NCI-H1694 treated with DMSO at 0.1 percent for 48 hours (cell line): ENCODE measurements around the gene SYNDIG1L.

Experiments
- DNase-seq: peaks from one replicate; lab custom pipeline; 2025; lab: John Stamatoyannopoulos, UW

The SYNDIG1L gene

DNA sequence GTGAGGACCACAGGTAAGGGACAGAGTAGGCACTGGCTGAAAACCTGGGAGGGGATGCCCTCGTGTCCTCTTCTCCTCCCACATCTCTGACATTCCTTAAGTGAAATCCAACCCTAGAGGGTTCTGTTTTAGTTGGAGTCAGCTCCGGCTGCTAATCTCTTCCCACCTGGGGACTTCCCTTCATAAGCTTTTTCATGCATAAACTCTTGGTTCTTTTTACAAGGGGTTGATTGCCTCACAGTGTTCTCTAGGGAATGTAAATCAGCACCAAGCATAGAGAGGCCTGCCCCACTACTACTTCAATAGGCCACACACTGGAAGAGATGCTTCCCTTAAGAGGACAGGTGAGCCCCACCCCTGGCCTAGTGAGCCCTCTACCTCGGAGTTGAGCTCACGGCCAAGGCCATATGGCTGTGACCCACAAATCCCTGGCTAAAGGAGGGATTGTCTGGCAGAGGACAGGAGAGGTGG, 3.2 kb upstream of the SYNDIG1L start:
- no peak for DNase-seq

DNA sequence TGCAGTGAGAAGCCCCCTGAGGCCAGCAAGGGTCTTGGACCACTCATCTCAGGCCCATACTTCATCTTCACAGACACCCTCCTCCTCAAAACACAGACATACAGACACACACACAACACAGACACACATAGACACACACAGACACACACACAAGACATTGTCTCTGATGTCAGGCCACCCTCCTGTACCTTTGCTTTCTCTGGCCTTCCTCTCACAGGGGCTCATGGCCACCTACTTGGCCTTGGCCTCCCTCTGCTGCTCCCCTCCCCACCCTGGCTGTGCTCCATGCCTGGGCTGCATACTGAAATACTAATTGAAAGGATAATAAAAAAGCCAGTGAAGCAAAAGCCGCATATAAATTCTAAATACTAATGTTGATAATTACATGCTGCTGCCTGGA, 1.6 kb upstream of the SYNDIG1L start:
- DNase-seq = no peak

DNA sequence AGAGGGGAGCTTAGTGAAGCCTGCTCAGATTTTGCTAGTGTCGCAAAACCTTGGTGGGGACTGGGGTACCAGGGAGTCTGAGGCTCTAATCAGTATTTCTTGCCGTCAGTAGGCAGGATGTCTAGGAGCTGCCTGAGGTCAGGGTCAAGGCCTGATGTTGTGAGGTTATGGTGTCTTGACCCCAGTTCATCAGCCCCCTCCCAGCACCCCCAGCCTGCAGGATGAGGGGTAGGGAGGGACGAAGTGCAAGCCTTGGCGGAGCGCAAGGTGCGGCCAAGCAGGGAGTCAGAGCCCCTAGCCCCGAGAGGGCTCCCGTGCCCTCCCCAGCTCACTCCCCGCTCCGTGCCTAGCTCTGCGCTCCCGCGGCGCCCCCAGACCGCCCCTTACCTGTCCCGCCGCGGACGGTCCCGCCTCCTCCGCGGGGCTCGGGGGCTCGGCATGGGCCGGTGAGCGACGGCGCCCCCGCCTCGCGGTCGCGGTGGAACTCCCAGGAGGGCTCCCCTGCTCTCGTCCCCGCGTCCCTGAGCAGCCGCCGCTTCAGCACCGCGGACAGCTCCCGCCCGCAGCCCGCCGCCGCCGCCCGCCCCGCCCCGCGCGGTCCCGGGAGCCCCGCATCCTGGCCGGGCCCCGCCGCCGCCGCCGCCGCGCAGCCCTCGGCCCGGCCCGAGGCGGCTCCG, 347 bp downstream of the SYNDIG1L start:
- DNase-seq = no peak

DNA sequence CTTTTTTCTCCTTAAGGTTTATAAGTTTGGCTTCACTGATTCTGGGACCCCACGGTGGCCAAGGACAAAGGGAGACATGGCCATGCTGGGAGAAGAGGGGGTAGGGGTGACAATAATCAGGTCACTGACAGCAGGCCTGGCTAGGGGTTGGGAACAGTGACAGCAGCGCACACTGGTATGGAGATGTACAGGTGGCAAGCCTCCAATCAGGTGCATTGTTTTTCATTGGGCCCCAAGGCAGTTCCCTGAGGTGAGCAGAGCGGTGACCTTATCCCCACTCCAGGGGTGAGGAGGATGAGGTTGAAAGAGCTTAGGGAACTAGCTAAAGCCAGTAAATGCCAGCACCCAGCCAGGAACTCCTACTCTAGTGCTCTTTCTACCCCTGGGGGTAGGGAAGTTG, 1.4 kb downstream of the SYNDIG1L start:
- DNase-seq = no peak

DNA sequence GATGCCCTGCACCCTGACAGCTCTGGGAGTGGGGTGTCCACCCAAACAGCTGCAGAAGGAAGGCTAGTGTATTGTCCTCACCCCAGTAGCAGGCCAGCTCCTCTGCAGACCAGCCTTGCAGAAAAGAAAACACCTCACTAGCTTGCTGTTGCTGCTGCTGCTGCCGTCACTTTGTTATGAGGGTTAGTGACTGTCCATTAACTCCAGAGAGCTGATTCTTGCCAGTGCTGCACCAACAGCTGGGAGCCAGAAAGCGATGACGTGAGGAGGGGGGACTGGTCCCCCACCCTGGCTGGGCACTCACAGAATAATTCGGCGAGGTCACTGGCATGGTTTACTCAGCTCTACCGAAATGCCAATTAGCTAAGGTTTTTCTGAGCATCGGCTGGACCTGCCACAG, 2.8 kb downstream of the SYNDIG1L start:
- no peak for DNase-seq

DNA sequence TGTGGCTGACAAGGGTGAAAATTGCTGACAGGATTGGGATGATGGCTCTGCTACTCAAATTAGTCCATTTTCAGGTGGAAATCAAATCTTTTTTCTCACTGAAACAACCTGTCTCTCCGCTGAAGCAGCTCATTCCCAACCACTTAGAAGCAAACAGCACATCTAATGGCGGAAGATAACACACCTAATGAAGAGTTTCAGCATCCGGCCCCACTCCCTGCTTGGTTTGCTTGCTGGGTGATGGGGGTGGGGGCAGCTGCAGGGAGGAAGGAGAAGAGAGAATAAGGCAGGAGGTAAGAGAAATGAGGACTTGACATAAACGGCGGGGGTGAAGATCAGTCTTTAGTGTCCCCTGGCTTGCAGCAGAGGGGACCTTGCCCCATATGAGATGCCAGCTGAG, 4.0 kb downstream of the SYNDIG1L start:
- DNase-seq = no peak

DNA sequence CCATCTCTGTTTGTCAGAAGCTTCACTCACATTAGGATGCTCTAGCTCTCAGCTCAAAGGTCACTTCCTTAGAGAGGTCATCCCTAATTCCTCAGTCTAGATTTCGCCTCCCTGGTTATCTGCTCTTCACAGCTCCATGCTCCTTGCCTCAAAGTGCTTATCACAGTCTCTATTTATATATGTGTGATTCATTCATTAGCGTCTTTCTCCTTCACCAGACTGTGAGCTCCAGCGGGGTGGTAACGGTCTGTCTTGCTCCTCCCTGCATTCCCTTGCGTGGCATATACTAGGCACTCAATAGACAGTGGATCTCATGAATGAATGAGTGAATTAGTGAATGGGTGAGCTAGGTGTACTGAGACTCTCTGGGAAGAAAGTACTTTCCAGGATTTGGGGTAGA, 6.9 kb downstream of the SYNDIG1L start:
- no peak for DNase-seq

DNA sequence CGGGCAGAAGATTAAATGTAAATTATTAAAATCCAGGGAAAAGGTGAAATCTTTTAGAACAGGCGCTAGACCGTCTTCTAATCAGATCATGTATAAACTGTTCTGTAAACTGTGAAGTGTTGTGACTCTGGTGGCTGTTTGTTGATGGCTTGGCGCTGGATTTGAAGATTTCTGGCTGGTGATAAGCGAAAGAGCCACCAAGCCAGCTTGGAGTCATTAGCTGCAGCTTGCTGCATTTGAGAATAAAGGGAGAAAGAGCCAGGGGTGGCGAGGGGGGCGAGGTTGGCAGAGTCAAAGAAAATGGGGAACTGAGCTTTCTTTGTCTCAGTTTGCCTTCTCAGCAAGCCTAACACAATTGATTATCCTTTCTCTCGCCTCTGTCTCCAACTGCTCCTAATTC, 8.0 kb downstream of the SYNDIG1L start:
- DNase-seq = no peak

DNA sequence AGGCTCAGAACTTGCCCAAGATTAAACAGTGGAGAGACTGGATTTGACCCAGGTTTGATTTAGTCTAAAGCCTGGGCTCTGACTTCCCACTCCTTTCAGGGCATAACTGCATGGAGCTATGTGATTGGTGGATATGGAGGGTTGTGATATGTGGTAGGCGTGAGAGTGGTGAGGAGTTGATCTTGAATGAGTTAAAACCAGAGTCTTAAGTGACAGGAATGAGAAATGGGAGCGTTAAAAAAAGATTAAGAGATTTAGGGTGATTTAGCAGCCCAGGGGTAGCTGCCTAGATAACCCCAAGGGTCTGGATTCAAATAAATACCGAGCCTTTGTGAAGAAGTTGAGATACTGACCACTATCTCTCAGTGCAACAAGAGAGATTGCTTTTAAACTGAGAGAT, 8.4 kb downstream of the SYNDIG1L start:
- no peak for DNase-seq

DNA sequence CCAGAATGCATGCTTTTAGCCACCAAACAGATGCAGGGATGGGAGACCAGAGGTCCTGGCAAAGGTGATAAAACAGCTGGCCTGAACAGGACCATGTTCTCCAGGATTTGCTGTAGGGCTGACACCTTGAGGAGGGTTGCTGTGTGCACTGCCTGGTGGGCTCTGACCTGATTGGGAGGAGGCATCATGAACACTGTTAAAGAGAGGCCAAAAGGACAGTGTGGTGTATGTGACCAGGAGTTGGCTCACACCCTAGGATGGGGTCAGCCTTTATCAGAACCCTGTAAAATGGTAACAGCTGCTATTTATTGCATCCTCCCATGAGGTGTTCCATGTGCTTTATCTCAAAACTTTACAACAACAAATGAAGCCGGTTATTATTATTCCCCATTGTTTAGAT, 8.8 kb downstream of the SYNDIG1L start:
- no peak for DNase-seq

DNA sequence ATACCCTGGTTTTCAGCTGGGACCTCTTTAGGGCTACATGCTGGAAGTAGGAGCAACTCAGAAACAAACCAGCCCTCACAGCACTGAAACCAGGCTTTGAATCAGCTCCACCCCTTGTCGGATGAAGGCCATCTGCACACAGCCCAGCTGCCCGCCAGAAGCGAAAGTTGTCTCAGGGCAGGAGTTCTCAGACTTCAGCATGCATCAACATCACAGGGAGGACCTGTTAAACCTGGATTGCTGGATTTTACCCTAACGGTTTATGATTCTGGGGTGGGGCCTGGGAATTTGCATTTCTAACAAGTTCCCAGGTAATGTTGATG, 10.9 kb downstream of the SYNDIG1L start:
- DNase-seq = no peak

DNA sequence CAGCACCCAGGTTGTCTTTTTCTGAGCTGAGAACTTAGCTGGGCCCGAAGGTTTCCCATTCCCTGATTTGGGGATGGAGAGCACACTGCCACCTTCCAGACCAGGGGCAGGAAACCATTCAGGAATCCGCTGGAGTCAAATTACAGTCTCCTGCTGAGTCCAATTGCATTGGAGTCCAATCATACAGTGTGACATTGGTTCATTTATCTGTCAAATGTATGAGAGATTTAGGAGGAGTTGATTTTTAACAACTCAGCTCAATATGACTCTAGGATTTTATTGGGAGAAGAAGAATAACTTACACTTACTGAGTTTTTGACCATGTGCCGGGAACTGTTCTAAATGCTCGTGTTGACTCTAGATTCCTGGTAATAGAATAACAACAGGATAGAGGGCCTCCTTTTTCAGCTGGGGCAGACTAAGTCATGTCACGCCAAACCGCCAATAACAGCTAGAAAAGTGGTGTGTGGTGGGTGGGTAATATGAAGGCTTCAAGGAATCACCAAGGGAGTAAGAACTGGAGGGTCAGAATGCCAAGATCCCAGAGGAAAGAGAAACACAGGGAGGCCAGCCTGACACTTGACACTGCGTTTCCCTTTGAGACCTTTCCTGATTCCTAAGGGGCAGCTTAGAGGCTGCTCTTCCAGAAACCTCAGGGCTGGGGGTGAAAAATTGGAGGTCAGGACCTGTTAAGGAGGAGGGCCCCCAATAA, 11.5 kb downstream of the SYNDIG1L start:
- no peak for DNase-seq

DNA sequence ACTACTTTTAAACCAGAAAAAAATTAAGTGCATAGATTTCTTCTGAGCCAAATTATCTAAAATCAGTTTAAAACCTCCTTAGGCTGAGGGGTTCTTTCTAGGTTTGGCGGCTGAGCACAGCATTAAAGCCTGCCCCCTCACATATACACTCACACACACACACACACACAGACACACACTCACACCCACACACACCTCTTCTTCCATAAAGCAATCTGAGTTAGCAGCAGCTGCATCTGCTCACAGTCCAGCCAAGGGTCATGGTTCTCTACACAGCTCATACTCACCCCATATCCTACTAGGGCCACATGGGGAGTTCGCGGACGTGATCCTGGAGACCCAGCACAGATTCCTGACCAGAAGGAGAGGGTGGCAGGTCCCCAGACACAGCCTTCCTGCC, 12.4 kb downstream of the SYNDIG1L start:
- no peak for DNase-seq

DNA sequence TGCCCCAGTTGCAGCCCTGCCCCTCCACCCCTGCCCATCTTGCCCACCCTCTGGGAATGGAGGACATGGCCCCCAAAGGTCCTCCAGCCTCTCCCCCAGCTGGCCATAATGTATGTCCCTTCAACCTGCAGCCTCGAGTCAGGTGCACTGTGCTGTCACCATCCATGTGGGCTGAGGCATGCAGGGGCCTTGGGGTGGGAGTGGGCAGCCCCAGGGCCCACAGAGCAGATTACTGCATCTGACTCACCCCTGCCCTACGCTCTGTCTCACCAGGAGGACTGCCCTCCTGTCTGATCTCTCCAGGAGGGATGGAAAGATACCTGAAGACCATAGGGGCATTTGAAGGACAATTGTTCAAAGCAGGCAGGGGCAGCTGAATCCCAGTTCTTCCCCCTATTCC, 13.3 kb downstream of the SYNDIG1L start:
- DNase-seq = no peak

DNA sequence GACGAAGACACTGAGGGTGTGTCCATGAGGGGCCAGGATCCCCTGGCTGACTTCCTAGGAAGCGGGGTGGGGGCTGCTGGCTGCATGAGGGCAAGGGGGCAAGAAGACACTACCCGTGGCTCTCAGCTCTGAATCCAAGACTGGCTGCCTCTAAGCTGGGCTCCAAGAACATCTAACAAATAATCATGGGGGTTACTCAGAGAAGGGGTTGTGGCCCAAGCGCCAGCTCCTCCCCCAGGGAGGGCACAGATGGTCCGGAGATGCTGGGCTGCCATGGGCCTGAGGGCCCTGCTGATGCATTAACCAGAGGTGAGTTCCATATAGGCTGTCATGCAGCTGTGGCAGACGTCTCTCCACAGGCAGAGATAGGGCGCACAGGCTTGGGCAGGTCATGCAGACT, 14.3 kb downstream of the SYNDIG1L start:
- DNase-seq = no peak

DNA sequence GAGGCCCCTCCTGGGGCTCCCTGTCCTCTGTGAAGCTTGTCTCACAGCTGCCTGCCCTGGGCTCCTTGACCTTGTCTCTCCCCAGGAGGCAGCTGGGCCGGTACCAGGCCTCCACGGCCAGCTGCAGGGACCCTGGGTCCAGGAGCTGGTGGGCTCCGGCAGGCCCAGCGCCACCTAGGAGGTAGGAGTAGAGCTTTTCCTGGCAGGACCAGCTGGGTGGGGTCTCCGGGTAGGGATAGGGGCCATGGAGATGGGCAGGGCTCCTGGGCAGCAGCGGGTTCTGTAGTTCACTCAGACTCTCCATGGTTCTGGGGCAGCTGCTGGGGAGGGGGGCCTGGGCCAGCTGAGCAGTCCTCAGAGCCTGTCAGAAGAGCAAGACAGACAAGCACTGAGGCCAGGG, 16.6 kb downstream of the SYNDIG1L start:
- no peak for DNase-seq

DNA sequence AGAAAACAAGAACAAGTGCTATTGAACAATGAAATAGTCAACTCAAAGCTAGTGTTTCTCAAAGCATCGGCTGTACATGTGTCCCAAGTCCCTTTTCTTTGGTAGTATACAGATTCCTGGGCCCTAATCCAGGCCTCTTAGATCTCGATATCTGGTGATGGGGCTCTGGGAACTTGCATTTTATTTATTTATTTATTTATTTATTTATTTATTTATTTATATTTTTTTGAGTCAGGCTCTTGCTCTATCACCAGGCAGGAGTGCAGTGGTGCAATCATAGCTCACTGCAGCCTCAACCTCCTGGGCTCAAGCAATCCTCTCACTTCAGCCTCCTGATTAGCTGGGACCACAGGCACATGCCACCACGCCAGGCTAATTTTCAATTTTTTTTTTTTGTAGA, 17.1 kb downstream of the SYNDIG1L start:
- DNase-seq = no peak

DNA sequence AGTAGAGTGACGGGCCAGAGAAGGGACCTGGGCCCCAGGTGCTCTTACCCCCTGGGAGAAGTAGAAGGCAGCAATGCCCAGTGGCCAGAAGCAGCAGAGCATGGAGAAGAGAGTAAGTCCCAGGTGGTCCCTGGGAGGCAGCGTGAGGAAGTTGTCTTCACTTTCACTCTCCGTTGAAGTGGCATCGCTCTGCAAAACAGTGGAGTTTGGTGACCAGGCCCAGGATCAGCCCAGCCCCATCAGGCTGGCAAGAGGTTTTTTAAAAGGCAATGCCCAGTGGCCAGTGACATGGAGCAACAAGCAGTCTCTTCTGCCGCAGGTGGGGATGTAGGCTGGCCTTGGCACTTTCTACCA, 18.2 kb downstream of the SYNDIG1L start:
- DNase-seq = no peak

DNA sequence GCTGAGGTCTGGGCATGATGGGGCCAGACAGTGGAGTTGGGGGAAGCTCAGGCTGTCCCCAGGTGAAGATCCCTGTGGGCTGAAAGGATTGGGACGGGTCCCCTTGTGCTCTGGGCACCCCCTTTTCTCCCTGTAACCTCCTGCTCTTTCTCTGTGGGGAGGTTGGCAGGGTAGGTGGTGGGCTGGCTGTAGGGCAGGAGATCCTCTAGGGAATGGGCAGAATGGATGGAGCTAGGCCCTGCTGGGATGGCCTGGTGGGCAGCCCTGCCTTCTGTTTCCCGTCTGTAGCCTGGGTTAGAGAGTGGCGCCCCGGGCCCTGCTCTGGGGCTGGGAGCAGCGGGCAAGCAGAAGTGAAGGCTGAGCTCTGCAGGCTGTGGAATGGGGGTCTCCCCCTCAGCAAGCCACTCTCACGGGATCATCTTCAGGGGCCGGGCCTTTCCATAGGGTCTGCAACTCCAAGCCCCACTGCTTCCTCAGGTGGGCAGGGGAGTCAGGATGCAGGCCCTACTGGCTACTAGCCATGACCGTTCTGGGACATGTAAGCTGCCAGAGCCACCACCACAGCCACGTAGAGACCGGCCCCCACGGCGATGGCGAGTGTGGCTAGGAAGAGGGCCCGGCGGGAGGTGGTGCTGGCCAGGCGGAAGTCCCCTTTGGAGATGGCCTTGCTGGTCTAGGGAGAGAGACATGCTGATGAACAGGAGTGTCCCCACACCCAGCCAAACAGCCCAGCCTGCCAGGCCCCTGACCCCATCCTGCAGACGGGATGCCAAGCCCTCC, 18.8 kb downstream of the SYNDIG1L start:
- no peak for DNase-seq

DNA sequence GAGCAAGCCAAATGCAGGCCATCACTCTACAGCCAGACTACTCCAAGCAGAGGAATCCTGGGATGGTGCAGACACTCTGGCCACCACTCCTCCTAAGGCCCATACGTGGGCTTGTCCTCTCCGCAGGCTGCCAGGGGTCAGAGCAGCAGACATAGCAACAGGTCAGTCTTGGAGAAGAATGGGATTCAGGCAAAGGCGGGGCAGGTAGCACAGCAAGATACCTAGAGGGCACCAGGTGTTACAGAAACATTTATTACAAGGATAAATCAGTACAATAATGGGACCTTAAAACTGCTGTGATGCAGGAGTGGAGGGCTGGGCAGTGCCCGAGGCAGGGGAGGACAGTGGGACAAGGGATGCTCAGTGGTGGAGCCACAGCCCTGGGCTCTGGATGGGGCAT, 20.3 kb downstream of the SYNDIG1L start:
- no peak for DNase-seq

DNA sequence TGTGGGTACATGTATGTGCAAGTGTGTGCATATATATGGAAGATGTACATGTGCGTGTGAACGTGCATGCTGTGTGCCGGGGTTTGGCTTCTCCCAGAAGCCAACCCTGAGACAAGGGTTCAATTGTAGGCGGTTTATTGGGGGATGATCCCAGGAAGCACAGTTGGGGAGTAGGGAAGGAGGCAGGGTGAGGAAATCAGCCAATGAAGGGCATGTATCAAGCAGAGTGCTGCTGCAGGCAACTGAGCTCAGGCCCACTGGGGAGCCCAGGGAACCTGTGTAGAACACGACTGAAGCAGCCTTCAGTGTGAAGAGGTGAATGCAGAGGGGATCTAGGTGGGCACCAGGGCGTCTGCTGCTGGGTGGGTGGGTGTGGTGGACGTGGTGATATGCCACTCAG, 21.6 kb downstream of the SYNDIG1L start:
- DNase-seq = no peak

DNA sequence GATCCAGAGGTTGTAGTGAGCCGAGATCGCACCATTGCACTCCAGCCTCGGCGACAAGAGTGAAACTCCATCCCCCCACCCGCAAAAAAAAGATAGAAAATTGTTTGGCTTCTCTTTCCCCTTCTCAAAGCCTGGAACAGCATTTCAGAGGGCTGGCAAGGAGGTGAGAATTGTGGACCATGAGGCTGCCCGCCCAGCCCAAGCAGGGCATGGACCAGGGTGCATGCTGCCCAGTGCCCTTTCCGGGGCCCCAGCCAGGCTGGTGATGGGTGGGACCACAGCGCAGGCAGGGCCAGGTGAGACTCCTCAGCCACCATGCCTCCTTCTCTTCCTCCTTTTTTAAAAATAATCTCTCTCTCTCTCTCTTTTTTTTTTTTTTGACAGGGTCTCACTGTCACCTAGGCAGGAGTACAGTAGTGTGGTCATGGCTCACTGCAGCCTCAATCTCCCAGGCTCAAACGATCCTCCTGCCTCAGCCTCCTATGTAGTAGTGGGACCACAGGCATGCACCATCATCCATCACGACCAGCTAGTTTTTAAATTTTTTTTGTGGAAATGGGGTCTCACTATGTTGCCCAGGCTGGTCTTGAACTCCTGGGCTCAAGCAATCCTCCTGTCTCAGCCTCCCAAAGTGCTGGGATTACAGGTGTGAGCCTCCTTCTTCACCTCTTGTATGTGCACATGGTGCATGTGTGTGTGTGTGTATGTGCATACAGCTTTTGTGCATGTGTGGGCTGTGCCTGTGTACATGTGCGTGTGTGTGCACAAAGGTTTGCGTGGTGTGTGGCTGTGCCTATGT, 22.2 kb downstream of the SYNDIG1L start:
- no peak for DNase-seq
